NB4 (cell line): ENCODE measurements around the gene CP.

ENCODE experiments used
- DNase-seq: peaks from one replicate; pipeline ENCODE4 v3.0.0; 2010; ENCODE audit warnings: low read depth
- H3K4me3 ChIP-seq: one replicate; pipeline ENCODE4 v1.5.1; 2011; ENCODE audit warnings: mild to moderate bottlenecking, low read depth, low read length, moderate library complexity
- CTCF ChIP-seq: IDR thresholded peaks from one replicate; pipeline ENCODE4 v1.5.1; 2012; ENCODE audit warnings: low read depth, low read length
- MAX ChIP-seq: IDR thresholded peaks from 2 replicates; pipeline ENCODE4 v1.6.1; 2011; ENCODE audit warnings: low read depth, low read length
- MYC ChIP-seq: IDR thresholded peaks from 2 replicates; pipeline ENCODE4 v1.6.1; 2011; ENCODE audit warnings: low read depth, low read length
- POLR2A ChIP-seq: IDR thresholded peaks from 2 replicates; pipeline ENCODE4 v1.6.1; 2011; ENCODE audit warnings: mild to moderate bottlenecking; ENCODE audit not compliant: insufficient read length; ENCODE audit errors: extremely low read depth

The CP gene

GRCh38 chr3:149235599-149236424 is 14.2 kb upstream of the CP start:
- no peak overlapping the region for H3K4me3 ChIP-seq
- TF ChIP-seq MYC (no peak), POLR2A (no peak)
- no peak for DNase-seq

- TF ChIP-seq MYC = no peak
- TF ChIP-seq MAX = no peak
- no peak for TF ChIP-seq POLR2A
- TF ChIP-seq CTCF = no peak
- no peak overlapping the region for H3K4me3 ChIP-seq
- DNase-seq = no peak
Observed at GRCh38 chr3:149234671-149235245, 13.1 kb upstream of the CP start.

- H3K4me3 ChIP-seq = no peak overlapping the region
- no peak for TF ChIP-seq MYC
- no peak for TF ChIP-seq MAX
- TF ChIP-seq POLR2A = no peak
- no peak for TF ChIP-seq CTCF
- DNase-seq = no peak
Observed at GRCh38 chr3:149233323-149233722, 11.7 kb upstream of the CP start.

- DNase-seq = no peak
- TF ChIP-seq MYC (no peak), CTCF (no peak), POLR2A (no peak), MAX (no peak)
- H3K4me3 ChIP-seq = no peak overlapping the region
Observed at GRCh38 chr3:149231871-149232270, 10.2 kb upstream of the CP start.

GRCh38 chr3:149227591-149228268 is 6.1 kb upstream of the CP start:
- TF ChIP-seq MYC = no peak
- TF ChIP-seq MAX = no peak
- no peak for TF ChIP-seq CTCF
- TF ChIP-seq POLR2A = no peak
- no peak overlapping the region for H3K4me3 ChIP-seq
- DNase-seq = no peak

- TF ChIP-seq MAX = no peak
- no peak for TF ChIP-seq MYC
- no peak for TF ChIP-seq CTCF
- no peak for TF ChIP-seq POLR2A
Observed at GRCh38 chr3:149226776-149227175, 5.1 kb upstream of the CP start.

More at GRCh38 chr3:149226776-149227175, 5.1 kb upstream of the CP start:
- DNase-seq = no peak
- H3K4me3 ChIP-seq = no peak overlapping the region
